Heart left ventricle (tissue), 13 donors: ENCODE data around the gene ARL8A.

Experiments
- CTCF ChIP-seq, 12 donors: fragments of 200-600 bp; sonication (generic) in 4 of 12; IDR thresholded peaks; one replicate each; pipeline versions ENCODE4 v1.5.0 to v1.8.0; 2018 to 2022; ENCODE audit warnings: antibody characterized with exemption in 12 of 12, mild to moderate bottlenecking in 5 of 12
- POLR2A ChIP-seq, 2 donors: fragments of 450-650 bp; IDR thresholded peaks; one replicate each; pipeline ENCODE4 v1.6.1; 2017; ENCODE audit warnings: antibody characterized with exemption in 2 of 2, mild to moderate bottlenecking in 2 of 2, moderate library complexity in 2 of 2
- donor health status: ischemic (EF 13 %, LVEDD 7.1; RV severe dilation, severe dysfunction).
- donor health status: DM: no; HTN: yes; CAD: no.
- donor health status: DM: no; HTN: no; CAD: no.
- donor health status: ischemic (EF 25% LVEDD 6.9; RV normal size, moderate dysfunction).
- donor health status: ischemic (EF 25% LVEDD 5.7; RV mildly dilated, moderate dysfunction).
- donor health status: ischemic (EF 35%, LVEDD 5.7; RV mildly dilated, moderate dysfunction).
- donor health status: nonischemic (EF 11% LVEDD 7.7; RV severe dilation, severe dysfunction).
- donor health status: DM: yes; HTN: yes; CAD: no.
- donor health status: PGD.
- donor health status: ischemic (EF 29% LVEDD 5.4; RV normal size, mild dysfunction).
- donor health status: nonischemic (EF 23%, LVEDD 6.1; RV moderate dilation, normal function).

GRCh38 chr1:202121006-202121405 lies 23.5 kb downstream of the ARL8A start:
- no peak for TF ChIP-seq CTCF (IDR thresholded peaks at IDR 0.05)
- TF ChIP-seq POLR2A (IDR thresholded peaks at IDR 0.05): no peak
